NCI-H1092 treated with DMSO at 0.1 percent for 48 hours (cell line): ENCODE results near the gene OR7A5.
"Not testable (repeated sequence)": the region's sequence is repeated elsewhere in the genome, so short reads cannot be mapped to it uniquely, and the experiment has no call there.

Source experiments
- DNase-seq: peaks from one replicate; lab custom pipeline; 2025; lab: John Stamatoyannopoulos, UW

Gene OR7A5

DNA sequence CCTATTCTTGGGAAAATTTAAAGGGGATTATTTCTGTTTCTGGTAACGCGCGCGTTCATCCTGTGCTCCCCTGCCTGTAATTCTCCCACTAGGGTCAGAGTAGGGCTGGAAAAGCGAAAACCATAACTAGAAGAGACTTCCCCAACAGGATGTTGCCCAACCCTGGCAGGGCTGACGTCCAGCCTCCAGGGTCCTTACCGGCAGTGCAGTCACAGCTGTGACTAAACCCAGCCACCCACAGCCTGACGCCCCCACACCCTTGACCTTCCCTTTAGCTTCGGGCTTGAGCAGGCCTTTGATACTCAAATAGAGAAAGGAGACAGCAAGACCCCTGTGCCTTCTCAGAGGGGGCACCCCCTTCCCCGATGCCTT, 50.3 kb downstream of the OR7A5 start:
- DNase-seq: not testable (repeated sequence)

- DNase-seq: not testable (repeated sequence)
Measured at GRCh38 chr19:14783410-14783998, 51.5 kb downstream of the OR7A5 start.

GRCh38 chr19:14782626-14783409, 52.2 kb downstream of the OR7A5 start:
- DNase-seq: no peak

DNA sequence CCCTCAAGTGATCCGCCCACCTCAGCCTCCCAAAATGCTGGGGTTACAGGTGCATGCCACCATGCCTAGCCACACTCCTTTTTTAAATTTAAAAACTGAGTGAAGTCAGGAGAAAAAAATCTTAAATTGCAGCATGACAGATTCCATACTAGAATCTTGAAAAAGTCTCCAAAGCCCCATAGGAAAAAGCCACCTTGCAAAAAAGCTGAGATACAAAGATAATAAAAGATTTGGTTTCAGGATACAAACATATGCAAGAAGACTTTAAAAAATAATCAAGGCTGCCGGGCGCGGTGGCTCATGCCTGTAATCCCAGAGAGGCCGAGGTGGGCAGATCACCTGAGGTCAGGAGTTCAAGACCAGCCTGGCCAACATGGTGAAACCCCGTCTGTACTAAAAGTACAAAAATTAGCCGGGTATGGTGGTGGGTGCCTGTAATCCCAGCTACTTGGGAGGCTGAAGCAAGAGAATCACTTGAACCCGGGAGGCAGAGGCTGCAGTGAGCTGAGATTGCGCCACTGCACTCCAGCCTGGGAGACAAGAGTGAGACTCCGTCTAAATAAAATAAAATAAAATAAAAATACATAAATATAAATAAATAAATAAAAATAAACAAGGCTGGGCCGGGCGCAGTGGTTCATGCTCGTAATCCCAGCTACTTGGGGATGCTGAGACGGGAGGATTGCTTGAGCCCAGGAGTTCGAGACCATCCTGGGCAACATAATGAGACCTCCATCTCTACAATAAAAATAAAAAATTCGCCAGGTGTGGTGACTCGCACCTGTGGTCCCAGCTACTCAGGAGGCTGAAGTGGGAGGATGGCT, 53.1 kb downstream of the OR7A5 start:
- DNase-seq: not testable (repeated sequence)

DNA sequence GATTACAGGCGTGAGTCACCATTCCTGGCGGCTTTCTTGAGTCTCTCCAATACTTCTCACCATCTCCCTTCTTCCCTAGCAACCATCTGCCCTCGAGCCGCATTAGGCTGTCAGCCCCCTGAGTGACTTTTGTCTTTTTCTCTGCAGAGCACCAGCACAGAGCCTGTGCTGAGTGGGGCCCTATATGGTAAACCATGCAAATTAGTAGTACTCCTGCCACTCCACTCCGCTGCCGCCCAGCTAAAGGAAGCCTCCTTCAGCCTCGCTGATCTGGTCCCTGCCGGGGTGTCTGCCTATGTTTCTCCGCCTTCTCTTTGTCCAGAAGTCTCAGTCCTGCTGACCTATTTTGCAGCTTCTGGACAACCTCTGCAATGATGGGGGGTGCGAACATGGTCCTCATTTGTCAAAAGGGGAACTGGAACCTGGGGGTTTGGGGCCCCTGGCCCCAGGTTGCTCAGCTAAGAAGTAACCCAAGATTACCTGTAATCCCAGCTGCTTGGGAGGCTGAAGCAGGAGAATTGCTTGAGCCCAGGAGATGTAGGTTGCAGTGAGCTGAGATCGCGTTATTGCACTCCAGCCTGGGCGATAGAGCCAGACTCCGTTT, 54.3 kb downstream of the OR7A5 start:
- not testable (repeated sequence) for DNase-seq

DNA sequence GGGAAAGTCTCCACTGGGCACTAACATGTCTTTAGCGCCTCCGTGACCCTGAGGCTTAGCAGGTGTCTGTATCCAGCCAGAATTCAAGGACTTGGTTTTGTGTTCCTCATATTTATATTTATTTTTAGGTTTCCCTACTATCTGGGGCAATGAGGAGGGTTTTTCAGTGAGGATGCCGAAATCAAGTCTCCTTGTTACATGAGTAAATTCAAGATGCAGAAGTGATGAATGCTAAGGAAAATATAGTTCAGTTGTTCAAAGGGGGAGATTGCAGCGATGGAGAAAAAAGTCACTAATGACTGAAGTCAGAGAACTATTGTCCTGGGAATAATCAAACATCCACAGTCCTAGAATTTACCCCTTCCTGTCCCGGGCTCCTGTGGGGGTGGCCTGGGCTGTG, 55.8 kb downstream of the OR7A5 start:
- no peak for DNase-seq

DNA sequence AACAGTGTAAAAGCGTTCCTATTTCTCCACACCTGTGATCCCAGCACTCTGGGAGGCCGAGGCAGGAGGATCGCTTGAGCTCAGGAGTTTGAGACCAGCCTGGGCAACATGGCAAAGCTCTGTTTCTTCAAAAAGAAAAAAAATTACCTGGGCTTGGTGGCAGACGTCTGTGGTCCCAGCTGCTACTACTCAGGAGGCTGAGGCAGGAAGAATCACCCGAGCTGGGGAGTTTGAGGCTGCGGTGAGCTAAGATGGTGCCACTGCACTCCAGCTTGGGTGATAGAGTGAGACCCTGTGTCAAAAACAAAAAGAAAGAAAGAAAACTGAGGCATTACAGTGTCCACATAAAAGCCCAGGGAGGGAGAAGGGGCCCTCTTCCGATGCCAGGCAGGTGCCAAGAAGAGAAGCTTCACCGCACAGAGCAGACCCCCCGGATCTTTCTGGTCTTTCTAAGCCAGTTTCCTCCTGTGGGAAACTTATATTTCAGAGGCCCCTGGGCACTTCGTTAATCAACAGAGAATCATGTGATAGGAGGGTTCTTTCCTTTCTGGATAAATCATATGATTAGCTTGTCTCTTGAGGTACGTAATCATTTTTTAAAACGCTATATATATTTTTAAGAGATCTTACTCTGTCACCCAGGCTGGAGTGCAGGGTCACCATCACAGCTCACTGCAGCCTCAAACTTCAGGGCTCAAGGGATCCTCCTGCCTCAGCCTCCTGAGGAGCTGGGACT, 56.7 kb downstream of the OR7A5 start, which contains the start of gene ADGRE2:
ADGRE2 (minus strand) TSS at position 451 of the 736 bp plus-strand sequence. CDS start 1,804 bp downstream, outside the sequence.
- not testable (repeated sequence) for DNase-seq

GRCh38 chr19:14777645-14778044, 57.3 kb downstream of the OR7A5 start:
- DNase-seq: not testable (repeated sequence)
